COR-L47 (cell line): ENCODE data around the gene GALC.
"Not testable (repeated sequence)": the region's sequence is repeated elsewhere in the genome, so short reads cannot be mapped to it uniquely, and the experiment has no call there.

Experiments
- DNase-seq: peaks from one replicate; lab custom pipeline; 2025; lab: John Stamatoyannopoulos, UW

GALC gene

DNA sequence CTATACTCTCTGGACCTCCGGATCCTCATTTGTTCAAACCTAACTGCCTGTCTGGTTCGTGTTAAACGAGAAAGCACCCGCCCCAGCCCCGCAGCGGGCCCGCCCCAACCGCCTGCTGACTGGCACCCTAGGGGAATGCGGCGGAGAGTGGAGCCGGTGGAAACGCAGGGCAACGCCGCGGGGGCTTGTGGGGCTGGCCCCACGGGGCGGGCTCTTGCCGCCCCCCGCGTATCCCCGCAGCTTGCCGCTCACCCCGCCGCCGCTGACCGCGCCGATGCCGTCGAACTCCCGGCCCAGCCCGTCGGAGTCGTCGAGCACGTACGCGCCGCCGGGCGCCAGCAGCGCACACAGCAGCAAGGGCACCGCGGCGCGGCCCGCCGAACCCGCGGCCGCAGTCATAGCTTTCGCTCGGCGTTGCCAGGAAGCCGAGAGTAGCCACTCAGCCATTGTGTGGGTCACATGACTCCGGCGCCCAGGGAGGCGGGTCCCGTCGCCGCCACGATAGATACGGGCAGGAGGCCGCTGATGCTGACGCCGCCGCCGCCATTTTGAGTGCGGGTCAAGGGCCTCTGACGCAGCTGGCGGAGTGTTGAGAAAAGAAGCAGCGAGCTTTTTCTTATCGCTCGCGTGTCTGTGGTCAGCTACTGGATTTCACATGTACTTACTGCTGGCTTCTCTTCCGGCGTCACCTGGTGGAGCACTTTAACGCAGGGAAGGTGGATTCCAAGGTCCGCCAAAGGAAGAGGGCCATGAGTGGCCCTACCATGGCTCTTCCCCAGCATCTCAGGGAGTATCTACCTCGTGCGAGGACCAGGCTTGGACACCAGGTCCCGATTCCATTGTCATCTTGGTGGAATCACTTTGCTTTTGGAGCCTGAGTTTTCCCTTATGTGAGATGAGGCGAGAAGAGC, at the start of gene GALC:
GALC (minus strand) TSS at position 465 of the 911 bp plus-strand sequence; CDS start at position 447, 18 bp downstream.
- peak; percentile 90 for DNase-seq

DNA sequence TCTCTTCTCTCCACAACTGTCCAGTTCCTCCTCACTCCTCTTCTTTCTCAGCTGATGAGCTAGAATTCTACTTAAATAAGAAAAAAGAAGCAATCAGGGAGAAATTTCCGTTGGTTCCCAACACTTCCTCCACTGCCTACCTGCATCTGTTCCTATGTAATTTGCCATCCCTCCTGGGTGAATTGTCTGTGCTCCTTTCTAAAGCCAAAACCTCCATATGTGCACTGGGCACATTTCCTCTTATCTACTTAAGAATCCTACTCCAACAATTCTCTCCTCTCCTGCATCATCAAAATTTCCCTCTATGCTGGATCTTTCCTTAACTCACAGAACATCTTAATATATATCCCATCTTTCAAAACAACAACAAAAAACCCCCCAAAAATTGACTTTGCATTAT, 47.2 kb upstream of the GALC start:
- no peak for DNase-seq

DNA sequence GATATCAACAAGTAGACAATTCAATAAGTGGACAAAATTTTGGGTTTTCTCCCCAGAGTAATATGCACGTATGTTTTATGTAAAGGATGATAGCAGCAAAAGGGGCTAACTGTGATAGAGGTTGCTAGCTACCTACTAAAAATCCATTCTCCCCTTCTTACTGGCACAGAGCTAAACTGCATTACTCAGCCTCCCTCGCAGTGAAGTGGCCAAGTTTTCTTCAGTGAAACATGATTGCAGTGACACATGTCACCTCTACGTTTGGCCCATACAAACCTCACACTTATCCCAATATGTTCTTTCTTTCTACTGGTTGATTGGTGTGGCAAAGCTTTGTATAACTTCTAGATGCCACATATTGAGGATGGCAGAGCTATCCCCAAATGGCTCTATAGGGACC, 46.2 kb upstream of the GALC start:
- DNase-seq: no peak

DNA sequence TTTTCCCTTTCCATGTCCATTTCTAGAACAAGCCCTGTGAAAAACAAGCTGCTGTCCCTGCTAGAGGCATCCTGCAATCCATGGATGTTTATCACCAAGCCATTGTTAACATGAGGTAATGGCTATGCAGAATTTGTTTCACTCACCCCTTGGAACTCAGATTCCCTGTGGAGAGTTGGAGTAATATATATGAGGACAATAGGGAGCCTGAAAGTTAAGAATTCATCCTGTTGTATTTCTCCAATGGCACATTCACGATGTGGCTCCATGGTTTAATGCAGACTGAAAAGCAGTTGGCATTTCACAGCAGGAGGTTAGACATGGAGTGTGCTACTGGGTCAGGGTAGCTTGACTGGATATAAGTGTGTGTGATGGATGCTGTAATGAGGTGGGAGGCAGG, 44.3 kb upstream of the GALC start:
- no peak for DNase-seq

DNA sequence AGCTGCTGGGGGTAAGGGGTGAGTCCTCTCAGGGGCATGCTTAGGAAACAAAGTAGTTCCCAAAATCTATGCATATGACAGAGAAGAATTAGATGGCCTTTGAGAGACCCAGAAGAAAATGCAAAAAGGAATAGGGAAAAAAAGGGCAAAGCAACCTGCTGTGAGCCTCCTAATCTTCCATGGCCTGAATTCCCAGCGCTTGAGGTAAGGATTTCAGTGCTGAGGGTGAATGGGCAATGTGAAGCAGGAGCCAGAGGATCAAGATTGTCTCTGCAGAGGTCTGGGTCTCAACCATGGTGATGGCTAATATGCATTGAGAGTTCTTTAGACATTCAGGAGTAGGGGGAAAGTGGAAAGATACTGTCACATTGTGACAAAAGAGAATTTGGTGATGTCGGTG, 43.4 kb upstream of the GALC start:
- DNase-seq: no peak

DNA sequence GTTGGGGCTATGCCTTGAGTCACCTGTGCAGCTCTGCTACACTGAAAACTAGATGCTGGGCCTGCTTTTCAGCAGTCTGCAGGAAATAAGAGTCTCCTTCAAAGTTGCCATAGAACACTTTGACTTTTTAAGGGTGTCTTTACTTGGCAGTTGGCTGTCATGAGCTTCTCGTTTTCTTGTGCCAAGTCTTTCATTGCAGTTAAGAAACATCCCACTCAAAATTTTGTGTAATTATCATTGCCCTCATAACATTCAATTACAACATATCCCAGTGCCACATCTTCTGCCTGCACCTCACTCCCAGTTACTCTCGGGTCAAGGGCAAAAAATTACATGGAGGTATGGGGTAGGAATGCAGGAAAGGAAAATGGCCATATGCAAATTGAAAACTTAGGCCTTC, 41.1 kb upstream of the GALC start:
- DNase-seq: no peak

DNA sequence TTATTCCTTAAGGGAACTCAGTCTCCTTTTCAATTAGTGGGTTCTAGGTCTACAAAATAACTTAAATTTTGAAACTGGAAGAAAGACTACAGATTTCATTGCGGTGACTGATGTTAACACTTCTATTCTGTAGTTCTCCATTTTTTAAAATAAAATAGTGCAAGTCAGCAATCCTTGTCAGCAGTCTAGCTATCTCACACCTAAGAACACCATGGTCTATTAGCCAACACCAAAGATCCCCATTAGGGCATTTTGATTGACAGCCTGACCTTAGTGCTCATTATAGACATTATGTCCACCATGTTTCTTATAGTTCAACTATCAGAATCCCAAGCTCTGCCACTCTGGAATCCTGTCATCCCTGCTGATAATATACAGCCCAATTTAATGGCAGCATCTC, 39.4 kb upstream of the GALC start:
- no peak for DNase-seq

DNA sequence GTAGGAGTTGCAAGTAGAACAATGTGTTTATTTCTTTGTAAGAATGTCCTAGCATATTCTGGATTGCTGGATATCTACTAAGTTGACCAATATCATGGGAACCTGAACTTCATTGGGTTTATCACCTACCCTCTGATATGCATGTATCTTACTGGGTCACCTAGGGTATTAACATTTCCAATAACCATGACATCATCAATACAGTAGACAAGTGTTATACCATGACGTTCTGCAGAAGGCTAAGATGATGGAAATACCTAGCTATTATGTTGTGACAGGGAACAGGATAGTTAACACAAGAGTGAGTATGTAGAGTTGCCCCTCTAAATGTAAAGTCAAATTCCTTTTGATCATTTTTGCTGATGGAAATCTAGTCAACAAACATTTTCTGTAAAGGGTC, 37.9 kb upstream of the GALC start:
- no peak for DNase-seq

DNA sequence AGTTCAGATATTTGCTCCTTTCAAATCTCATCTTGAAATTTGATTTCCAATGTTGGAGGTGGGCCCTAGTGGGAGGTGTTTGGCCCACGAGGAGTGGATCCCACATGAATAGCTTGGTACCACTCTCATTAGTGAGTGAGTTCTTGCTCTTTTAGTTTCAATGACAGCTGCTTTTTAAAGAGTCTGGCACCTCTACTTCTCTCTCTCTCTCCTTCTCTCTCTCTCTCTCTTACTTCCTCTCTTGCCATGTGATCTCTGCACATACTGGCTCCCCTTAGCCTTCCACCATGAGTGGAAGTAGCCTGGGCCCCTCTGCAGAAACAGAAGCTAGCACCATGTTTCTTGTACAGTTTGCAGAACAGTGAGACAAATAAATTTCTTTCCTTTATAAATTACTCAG, 37.1 kb upstream of the GALC start:
- DNase-seq: no peak

DNA sequence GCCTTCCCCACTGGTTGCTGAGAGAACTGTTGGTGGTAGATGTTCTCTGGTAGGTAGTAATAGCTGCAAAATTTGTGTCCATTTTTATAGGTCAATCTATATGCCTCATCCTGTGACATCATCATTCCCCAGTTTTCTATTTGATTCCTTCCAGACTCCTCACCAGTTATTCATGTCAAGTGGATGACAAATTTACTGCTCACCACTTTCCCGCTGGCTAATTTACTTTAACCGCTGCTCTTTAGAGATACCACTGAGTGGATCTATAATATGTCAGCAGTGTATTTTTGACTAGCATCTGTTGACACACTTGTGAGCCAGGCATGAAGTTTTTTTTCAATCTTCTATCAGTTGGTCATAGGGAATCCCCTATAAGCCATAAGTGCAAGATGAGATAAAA, 36.5 kb upstream of the GALC start:
- no peak for DNase-seq

DNA sequence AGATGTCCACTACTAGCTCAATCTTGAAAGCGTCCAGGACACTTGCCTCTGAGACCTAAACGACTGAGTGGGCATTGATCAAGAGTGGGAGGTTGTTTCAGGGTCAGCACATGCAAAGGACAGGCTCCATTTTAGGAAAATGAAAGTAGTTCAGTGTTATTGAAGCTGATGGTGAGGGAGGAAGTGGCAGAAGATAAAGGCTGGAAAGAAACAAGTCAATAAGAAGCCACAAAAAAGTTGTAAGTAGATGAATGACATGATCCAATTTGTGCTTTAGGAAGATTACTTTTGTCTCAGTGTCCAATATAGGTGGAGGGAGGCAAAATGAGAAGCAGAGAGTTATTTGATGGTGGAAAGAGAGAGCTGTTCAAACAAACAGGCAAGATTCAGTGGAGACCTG, 33.9 kb upstream of the GALC start:
- DNase-seq: no peak

DNA sequence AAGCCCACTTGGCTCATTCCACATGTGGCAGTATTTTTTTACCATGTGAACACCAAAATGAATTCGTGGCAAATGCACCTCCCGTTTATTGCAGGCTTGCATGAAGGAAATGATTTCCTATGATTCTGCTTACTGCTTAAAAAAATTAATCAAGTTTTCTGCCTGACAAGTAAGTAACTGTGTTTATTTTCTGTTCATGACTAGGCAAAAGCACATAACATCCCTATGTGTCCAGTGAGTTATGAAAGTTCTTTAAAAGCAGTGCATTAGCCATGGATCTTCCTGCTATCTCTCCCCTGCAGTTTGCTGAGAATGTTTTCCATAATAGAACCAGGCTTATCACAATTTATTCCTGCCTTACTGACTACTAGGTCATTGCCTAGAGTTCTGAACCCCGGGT, 32.3 kb upstream of the GALC start:
- no peak for DNase-seq

DNA sequence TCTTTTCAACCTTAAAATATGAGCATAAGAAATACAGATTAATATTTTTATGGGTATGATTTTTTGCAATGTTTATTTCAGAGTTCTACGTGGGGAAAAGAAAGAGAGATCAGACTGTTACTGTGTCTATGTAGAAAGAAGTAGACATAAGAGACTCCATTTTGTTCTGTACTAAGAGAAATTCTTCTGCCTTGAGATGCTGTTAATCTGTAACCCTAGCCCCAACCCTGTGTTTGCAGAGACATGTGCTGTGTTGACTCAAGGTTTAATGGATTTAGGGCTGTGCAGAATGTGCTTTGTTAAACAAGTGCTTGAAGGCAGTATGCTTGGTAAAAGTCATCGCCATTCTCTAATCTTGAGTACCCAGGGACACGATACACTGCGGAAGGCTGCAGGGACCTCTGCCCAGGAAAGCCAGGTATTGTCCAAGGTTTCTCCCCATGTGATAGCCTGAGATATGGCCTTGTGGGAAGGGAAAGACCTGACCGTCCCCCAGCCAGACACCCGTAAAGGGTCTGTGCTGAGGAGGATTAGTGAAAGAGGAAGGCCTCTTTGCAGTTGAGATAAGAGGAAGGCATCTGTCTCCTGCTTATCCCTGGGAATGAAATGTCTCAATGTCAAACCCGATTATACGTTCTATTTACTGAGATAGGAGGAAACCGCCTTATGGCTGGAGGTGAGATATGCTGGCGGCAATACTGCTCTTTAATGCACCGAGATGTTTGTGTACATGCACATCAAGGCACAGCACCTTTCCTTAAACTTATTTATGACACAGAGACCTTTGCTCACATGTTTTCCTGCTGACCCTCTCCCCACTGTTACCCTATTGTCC, 31.5 kb upstream of the GALC start:
- not testable (repeated sequence) for DNase-seq

DNA sequence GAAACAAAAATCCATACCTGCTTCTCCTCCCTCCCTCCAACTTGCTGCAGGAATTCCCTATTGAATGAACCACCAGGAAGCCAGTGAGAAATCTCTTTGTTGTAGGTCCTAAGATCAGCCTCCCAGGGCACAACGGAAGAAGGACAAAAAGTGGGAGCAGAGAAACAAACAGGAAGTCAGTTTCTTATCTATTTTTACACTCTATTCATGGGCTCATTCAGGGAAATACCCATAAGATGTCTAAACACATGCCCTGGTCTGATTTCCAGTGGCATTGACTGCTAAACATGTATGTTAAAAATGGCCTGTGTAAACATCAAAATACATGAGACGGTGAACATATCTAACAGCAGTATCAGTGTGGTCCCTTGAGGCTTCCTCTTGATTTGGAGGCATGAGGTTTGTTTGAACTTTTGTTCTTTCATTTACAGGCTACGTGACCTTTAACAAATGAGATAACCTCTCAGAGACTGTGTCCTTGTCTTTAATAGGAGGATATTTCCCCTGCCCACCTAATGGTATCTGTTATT, 30.7 kb upstream of the GALC start:
- no peak for DNase-seq

DNA sequence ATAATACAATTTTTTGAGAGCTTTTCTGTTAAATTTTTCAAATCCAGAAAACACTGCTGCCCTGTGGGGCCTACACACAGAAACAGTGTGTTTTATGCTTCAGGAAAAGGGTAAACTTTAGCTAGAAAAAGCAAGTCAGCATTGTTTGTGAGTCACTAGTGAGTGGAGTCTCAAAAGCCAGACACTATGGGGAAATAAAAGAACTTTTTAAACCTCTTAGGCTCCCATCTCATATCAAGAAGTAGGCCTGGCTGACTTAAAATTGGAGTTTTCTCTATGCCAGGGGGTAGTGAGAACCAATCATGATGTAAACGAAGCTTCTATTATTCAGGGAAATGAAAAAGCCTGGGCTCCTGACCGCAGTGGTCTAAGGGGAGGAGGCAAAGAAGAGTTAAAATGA, 24.6 kb upstream of the GALC start:
- DNase-seq: no peak

DNA sequence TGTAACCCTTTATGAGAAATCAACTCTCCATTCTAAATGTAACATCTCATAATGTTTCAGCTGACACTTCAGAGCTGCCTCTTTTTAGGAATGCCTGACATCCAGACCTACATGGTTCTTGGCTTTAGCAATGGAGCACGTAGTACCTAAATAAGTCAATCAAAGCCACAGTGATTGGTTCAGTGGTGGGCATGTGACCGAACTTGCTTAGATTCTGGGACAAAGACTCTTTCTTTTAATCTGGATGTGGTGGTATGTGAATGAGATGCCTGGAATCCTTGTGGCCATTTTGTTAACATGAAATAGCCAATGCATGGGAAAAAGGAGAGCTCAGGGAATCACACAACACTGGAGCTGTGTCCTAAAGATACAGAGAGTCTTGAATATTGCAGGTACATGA, 23.8 kb upstream of the GALC start:
- no peak for DNase-seq

DNA sequence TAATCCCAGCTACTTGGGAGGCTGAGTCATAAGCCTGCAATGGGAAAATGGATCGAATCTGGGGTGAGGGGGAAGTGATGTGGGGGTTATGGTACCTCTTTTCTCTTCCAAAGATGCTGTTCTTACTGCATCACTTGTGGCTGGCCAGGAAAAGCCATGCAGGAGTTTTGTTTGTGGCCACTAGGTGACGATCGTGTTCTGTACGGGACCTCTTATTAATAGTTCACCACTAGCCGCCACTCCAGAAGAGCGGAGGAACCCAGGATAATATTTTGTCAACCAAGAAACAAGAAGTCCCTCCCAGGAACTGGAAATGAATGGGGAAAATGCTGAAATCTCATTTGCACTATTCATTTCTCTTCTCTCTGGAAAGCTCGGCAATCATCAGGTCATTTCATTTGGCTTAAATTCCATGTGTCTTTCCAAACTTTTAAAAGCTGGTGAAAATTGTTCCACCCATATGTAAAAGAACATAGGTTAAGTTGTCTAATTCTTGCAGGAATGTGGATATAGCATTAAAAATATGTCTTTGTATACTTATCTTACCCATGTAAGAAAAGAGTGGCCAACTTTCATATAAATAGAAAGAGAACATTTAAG, 20.9 kb upstream of the GALC start:
- DNase-seq: peak; percentile 22

DNA sequence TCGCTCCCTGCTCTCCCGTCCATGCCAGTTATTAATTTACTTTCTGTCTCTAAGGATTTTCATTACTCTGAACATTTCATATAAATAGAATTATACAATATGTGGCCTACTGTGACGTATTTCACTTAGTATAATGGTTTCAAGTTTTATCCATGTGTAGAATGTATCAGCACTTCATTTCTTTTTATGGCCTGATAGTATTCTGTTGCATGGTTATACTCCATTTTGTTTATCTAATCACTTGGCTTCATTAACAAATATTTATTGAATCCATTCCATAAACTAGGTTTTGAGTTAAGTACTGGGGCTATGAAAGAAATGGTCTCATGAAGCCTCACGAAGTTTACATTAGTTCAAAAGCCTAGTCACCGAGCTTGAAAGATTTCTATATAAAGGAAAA, 19.5 kb upstream of the GALC start:
- DNase-seq: no peak

DNA sequence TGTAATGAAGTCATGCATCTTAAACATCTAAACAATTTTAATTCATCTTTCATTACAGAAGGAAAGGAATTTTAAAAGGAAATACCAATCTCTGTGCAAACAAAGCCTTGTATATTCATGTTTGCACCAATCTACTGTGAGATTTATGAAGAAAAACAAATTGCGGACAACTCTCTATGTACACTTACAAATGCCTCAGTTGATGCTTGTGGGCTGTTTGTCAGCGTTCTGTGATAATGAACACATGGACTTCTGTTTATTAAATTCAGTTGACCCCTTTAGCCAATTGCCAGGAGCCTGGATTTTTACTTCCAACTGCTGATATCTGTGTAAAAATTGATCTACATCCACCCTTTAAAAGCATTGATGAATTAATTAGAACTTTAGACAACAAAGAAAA, 17.3 kb upstream of the GALC start:
- no peak for DNase-seq

DNA sequence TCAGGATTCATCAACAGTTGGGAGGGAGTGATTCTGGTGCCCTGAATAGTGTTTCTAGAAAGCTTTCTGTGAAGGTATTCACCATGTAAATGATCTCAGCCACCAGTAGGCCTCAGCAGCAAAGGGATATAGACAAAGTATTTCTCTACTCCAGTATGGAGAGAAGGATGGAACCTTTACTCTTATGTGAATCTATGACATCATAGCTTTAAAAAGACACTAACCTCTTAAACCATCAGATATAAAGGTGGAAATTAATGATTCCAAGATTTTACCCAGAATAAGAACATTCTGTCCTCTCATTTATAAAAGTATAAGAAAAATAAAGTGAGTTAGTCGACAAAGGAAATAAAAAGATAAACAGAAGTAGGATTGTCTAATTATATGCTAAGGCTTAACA, 16.5 kb upstream of the GALC start:
- no peak for DNase-seq

DNA sequence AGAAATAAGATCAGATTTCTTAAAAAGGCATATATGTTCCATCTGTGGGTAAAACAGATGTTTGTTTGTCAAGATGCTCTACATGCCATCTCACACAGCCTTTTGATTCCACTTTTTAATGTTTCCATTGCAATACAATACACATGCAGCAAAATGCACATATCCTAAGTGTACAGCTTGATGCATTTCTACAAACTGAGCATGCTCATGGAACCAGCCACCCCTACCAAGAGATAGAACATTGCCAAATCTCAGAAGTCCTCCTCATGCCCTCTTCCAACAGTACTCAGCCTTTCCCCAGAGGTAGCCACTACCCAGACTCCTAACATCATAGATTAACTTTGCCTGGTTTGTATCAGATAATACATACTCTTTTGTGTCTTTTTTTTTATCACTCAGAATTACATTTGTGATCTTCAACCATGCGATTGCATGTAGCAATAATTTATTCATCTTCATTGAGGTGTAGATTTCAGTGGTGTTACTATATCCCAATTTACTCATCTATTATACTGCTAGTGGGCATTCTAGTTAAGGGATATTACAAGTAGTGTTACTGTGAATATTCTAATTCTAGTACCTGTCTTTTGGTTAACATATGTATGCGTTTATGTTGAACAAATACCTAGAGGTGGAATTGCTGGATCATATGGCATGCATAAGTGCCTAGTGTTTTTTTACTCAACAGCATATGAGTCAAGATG, 15.2 kb upstream of the GALC start:
- DNase-seq: no peak

DNA sequence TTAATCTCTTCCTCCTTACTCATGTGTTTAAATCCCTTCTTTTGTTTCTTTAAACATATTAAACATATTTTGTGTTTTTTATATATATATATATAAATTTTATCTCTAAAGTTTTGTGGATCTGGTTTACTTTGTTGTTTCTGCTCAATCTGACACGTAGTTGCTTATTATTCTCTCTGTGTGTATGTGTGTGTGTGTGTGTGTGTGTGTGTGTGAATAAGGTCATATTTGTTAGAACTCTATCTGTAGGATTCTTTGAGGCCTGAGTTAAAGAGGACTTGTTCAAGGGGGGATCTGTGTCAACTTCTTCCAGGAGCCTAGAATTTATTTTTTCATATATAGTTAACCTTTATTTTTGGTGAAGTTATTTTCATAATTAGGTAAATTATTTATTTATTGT, 14.6 kb upstream of the GALC start:
- no peak for DNase-seq
